ENCODE data around the gene FAM219A.

- TF ChIP-seq, protein P1, sequence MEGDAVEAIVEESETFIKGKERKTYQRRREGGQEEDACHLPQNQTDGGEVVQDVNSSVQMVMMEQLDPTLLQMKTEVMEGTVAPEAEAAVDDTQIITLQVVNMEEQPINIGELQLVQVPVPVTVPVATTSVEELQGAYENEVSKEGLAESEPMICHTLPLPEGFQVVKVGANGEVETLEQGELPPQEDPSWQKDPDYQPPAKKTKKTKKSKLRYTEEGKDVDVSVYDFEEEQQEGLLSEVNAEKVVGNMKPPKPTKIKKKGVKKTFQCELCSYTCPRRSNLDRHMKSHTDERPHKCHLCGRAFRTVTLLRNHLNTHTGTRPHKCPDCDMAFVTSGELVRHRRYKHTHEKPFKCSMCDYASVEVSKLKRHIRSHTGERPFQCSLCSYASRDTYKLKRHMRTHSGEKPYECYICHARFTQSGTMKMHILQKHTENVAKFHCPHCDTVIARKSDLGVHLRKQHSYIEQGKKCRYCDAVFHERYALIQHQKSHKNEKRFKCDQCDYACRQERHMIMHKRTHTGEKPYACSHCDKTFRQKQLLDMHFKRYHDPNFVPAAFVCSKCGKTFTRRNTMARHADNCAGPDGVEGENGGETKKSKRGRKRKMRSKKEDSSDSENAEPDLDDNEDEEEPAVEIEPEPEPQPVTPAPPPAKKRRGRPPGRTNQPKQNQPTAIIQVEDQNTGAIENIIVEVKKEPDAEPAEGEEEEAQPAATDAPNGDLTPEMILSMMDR (IDR thresholded peaks at IDR 0.05) = no peak
- no peak for TF ChIP-seq POLR2A (IDR thresholded peaks at IDR 0.05)
- TF ChIP-seq POLR2AphosphoS5 (IDR thresholded peaks at IDR 0.05) = no peak
These were observed 48.3 kb upstream of the FAM219A start for GRCh38 chr9:34506623-34507022.
